TTC549 (cell line): ENCODE results near the gene GNB5.
"Not testable (repeated sequence)": the region's sequence is repeated elsewhere in the genome, so short reads cannot be mapped to it uniquely, and the experiment has no call there.

Experiments used
- FAIRE-seq: peaks from 2 replicates; lab custom pipeline; 2012; peaks lifted over from hg19 to GRCh38; lab: Jason Lieb, UNC

GNB5 gene

GRCh38 chr15:52206446-52206845, 15.3 kb upstream of the GNB5 start:
- FAIRE-seq = no peak

- no peak for FAIRE-seq
Measured at GRCh38 chr15:52204657-52205056, 13.5 kb upstream of the GNB5 start.

- no peak for FAIRE-seq
Measured at GRCh38 chr15:52200831-52201365, 9.7 kb upstream of the GNB5 start.

- FAIRE-seq = no peak
Measured at GRCh38 chr15:52199271-52199670, 8.1 kb upstream of the GNB5 start.

GRCh38 chr15:52196891-52197290, 5.7 kb upstream of the GNB5 start:
- FAIRE-seq = no peak

GRCh38 chr15:52193791-52194190, 2.6 kb upstream of the GNB5 start:
- FAIRE-seq = no peak

GRCh38 chr15:52193321-52193720, 2.1 kb upstream of the GNB5 start:
- no peak for FAIRE-seq

GRCh38 chr15:52186651-52187486, 4.3 kb downstream of the GNB5 start:
- no peak for FAIRE-seq

- no peak for FAIRE-seq
Measured at GRCh38 chr15:52185151-52185561, 6.0 kb downstream of the GNB5 start.

- no peak for FAIRE-seq
Measured at GRCh38 chr15:52184721-52185120, 6.5 kb downstream of the GNB5 start.

GRCh38 chr15:52183562-52184173, 7.5 kb downstream of the GNB5 start:
- FAIRE-seq = no peak

GRCh38 chr15:52181938-52182780, 9.0 kb downstream of the GNB5 start:
- FAIRE-seq = no peak

- FAIRE-seq = no peak
Measured at GRCh38 chr15:52180851-52181450, 10.2 kb downstream of the GNB5 start.

GRCh38 chr15:52180196-52180835, 10.9 kb downstream of the GNB5 start:
- FAIRE-seq = no peak

GRCh38 chr15:52179278-52180195, 11.7 kb downstream of the GNB5 start:
- no peak for FAIRE-seq

GRCh38 chr15:52178765-52179164, 12.4 kb downstream of the GNB5 start:
- FAIRE-seq = no peak

- no peak for FAIRE-seq
Measured at GRCh38 chr15:52172869-52173268, 18.3 kb downstream of the GNB5 start.

- no peak for FAIRE-seq
Measured at GRCh38 chr15:52171807-52172206, 19.4 kb downstream of the GNB5 start.

GRCh38 chr15:52171386-52171785, 19.8 kb downstream of the GNB5 start:
- FAIRE-seq = no peak

GRCh38 chr15:52170199-52170598, 21.0 kb downstream of the GNB5 start:
- FAIRE-seq = not testable (repeated sequence)
